Ammon's horn (tissue), 1 donor: Measurements from ENCODE around the gene JARID2.

Experiments
- DNase-seq: peaks from one replicate; pipeline ENCODE4 v3.0.0-alpha.2; 2016; ENCODE audit warnings: low spot score

JARID2 gene

DNA sequence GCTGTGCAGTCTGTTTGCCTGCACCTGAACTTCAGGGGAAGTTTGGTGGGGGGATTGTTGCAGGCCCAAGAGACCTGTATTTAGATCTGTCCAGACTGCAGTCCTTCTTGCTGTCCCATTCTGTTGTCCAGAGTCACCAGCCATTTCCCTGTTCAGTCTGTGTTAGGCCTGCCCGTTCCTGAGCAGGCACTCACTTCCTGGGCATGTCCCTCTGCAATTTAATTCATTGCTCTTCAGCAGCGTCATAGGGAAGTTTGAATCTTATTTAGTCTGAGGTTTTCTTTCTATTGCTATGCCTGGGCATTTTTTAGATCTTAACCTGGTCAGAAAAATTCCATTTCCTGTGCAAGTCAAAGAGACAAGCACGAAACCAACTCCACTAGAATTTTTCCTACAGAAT lies 226.8 kb downstream of the JARID2 start:
- no peak for DNase-seq

GRCh38 chr6:15473174-15473573 lies 227.3 kb downstream of the JARID2 start:
- DNase-seq, result no peak

DNA sequence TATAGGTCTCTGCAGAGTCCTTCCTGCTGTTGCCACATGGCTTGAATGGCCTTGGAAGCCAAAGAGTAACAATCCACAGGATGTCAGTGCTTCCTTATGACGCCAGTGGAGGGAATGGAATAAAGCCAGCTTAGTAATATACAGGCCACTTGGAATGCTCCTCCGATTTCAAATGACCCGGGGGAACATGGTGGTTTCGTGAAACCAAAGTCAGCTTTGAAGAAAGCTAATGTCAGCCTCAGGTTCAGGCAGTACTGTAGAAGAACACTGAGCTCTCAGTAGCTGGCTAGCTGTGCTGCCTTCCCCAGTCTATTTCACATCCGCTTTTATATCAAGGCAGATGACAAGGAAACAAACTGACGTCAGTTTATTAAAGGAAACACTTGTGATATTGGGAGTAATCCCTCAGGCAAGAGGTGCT lies 227.9 kb downstream of the JARID2 start:
- DNase-seq, result no peak

DNA sequence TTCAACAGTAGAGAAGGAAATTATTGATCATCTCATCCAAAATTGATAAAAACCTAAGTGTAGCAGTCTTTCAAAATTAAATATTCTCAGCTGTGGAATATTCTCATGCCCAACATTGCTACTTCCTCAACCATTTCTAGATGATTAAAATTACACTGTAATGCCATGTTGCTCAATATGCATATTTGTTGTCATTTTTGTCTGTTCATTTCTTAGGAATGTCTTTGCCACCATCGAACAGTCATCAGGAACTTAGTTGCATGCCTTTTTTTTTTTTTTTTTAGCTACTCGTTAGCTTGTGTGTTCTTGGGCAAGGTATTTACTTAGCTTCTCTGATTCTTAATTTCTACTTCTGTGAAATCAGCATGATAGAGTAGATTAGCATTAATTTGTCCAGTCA lies 228.3 kb downstream of the JARID2 start:
- no peak for DNase-seq

GRCh38 chr6:15475261-15475660 lies 229.4 kb downstream of the JARID2 start:
- DNase-seq, result no peak

DNA sequence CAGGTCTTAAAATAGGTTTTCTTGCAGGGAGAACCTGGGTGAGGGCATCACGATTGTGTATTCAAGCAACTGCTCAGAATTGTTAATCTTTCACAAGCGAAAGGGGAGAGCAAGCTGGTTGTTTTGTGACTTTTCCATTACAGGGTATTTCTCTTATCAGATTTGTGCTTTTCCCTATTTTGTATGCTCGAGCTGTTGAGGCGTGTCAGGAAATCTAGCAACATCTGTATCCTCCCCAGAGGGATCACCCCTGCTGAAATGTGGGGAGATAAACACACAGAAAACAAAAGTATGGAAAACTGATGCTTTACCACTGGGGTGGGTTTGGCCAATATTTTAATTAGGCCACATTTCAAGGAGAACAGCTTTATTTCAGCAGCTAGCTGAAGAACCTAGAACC lies 230.0 kb downstream of the JARID2 start:
- no peak for DNase-seq

GRCh38 chr6:15476631-15477380 lies 230.9 kb downstream of the JARID2 start:
- no peak for DNase-seq

DNA sequence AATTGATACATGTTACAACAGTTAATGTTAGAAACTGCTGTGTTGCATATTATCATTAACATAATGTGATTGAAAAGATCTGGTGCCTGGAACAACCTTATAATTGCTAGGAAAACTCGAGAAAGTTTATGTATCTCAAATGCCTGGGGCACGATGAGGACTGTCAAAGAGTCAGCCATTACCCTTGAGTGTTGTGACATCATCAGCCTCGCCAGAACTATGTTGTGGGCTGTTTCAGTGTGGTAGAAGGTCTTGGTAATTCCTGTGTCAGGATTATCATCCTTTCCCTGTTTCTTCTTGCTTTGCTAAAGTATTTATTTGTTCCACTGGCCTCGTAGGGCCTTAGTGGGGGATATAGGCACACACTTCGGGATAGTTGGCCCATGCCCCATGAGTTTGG lies 231.9 kb downstream of the JARID2 start:
- DNase-seq, result no peak

DNA sequence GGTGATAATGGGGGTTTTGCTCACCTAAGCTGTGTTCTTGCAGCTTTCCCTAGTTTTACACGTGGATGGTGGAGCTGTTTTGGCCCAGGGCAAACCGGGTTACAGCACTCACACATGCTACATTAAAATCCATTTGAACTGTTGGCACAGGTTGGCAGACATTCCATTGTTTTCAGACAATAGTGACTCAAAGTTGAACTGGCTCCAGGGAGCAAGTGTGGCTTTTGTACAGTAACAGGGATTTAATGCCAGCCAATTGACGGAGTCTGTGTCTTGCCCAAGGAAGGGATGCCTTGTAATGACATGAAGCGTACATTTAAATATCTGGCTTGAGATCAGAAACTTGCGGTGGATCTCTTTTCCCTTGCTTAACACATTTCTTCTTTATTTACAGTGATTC lies 233.9 kb downstream of the JARID2 start:
- DNase-seq, result peak; percentile 21

DNA sequence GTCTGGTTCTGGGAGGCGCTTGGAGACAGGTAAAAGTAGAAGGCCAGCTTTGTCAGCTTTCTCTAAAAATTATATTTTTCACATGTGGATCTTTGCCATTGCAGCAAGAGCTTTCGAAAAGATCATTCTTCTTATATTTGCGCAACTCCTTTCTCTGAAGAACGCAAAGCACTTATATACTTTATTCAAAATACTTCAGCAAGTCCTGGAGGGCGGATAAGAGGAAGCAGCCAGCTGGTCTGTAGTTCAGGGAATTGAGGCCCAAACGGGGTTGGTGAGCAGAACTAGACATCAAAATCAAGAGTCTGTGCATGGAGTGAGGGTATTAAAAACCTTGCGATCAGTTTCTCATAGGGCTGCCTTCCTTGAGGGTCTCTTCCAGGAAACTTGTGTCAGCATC lies 234.7 kb downstream of the JARID2 start:
- DNase-seq, result no peak

DNA sequence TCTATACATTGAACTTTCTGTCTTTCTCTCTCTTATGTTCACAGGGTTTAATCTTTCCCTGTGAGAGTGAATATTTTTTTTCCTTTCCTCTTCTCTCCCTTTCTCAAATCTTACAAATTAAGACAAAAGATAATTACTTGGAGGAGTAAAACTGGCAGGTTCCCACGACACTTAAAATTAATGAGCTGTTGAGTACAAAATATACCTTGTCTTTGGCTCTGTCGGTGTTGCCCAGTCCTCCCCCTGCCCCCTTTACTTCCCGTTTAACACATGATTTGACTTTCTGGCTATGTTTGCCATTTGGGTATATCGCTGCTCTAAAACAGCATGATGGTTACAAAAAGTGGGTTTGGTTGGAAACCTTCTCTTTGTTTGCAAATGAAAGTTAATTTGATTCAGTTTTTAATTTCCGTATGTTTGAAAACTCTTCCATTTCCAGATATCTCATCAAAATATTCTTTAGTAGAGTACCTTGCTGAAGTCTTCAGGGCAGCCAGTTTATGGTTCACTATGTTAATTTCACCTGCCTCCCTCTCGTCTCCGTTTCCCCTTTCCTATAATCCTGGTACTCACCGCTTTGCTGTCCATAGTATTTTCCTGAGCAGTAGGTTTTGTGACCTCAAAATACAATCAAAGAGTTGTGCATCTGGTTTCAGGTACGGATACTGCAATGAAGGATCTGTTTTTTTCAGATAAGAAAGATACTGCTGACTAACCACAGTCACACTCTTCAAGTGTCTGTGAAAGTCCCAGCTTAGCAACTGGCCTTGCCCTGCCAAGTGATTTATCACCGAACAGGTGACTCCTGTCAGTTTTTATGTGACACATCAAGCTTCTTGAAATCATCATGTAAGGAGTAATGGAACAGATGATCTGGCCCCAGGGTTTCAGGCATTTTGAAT lies 235.8 kb downstream of the JARID2 start:
- DNase-seq, result no peak

GRCh38 chr6:15483060-15483459 lies 237.2 kb downstream of the JARID2 start:
- no peak for DNase-seq

DNA sequence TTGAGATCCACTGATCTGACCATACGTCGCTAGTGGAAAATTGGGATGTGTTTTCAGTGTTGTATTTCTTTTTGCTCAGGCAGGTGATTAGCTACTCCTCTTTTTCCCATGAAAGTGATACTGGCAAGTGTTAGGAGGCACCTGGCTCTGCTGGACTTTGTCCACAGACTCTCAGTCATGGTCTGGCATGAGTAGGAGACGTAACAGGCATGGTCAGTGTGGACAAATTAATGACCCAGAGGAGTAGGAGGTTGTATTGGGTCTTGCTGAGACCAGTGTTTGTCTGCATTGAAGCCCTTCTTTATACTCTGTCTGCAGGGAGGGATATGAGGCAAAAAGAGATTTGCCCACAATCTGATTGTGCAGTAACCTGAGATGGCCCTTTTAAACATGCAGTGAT lies 238.3 kb downstream of the JARID2 start:
- DNase-seq, result no peak

- DNase-seq, result no peak
Observed at GRCh38 chr6:15484821-15485220, 239.0 kb downstream of the JARID2 start.

DNA sequence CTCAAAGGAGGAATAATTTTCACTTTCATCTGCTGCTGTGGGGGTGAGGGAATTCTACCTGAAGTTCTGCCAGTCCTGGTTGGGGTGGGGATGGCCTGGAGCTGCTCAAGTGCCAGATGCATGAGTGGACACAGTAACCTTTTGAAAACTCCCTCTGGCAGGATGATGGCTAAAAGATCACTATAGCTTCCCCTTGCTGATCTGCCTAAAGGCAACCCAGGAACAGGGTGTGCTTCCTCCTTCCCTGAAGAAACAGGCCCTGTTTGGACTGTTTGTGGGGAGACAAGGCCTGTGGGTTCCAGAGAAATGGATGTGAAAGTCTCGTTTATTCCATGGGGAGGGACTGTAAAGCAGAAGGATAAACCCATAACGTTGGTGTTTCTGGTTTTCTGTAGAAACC lies 240.1 kb downstream of the JARID2 start:
- DNase-seq, result no peak

DNA sequence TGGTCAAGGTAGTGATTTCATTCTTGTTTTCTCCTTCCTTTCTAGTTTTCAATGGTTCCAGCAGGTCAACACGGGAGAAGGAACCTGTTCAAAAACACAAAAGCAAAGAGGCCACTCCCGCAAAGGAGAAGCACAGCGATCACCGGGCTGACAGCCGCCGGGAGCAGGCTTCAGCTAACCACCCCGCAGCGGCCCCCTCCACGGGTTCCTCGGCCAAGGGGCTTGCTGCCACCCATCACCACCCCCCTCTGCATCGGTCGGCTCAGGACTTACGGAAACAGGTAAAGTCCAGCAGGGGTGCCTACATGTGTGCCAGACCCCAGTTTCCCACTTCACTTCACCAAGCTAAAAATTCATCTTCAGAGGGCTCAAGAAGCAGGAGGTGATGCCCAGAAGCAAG lies 241.4 kb downstream of the JARID2 start:
- no peak for DNase-seq

DNA sequence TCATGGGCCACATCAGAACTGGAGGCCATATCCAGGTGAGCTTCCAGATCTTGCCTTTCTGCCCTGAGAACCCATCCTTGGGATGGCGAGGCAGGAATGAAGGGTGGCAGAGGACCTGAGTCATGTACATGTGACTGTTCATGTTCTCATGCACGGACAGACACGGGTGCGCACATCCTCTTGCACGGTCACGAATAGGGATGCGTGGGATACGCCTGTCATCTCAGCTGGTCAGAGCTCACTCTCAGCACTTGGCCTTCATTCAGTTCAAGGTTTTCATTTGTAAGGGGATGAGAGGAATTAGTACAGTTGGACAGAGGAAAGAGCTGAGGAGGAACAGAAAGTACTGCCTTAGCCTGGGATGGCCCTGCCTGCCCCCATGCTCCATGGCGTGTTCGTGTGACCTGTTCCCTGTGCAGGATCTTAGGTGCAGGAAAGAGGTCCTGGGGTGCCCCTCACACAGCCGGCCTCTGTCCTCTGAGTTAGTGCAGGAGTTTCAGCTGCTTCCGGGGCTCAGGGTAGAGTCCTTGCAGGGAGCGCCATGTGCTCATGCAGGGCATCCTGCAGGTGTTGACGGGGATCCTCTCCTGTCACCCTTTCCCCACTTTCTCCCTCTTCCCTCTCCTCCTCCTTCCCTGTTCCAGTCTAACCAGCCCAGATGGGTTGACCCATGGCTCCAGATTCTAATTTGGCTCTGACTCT lies 243.5 kb downstream of the JARID2 start:
- DNase-seq, result no peak

- DNase-seq, result no peak
Observed at GRCh38 chr6:15490242-15491100, 244.6 kb downstream of the JARID2 start.

DNA sequence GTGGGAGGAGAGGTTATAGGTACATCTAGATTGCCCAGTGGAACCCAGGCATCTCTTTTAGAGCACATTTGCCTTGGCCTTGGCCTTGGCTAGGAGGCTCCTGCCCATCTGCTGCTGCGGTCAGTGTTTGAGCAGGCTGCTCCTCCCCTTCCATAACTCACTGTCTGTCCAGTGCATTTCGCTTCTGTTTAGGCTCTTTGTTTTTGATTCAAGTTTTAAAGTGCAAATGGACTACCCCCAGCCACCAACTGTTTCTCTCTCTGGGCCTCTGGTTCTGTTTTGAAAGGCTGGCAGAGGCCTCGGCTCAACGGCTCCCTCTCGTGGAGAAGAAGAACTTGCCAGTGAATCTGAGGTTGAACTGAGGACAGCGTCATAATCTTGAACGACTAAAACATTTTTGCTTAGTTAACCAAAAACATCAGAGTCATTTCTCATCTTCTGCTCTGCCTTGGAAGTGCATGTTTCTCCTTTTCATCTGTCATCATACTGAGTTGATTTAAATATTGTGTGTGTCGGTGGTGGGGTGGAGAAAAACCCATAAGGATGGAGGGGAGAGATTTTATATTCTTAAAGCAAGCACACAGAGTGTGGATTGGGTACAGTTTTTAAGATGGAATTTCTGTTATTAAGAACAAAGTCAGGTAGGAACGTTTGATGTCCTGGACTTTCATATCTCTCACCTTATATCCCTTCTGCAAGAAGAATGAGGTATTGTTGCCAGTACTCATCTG lies 245.6 kb downstream of the JARID2 start:
- DNase-seq, result peak; percentile 93

- no peak for DNase-seq
Observed at GRCh38 chr6:15491986-15492269, 246.1 kb downstream of the JARID2 start.

DNA sequence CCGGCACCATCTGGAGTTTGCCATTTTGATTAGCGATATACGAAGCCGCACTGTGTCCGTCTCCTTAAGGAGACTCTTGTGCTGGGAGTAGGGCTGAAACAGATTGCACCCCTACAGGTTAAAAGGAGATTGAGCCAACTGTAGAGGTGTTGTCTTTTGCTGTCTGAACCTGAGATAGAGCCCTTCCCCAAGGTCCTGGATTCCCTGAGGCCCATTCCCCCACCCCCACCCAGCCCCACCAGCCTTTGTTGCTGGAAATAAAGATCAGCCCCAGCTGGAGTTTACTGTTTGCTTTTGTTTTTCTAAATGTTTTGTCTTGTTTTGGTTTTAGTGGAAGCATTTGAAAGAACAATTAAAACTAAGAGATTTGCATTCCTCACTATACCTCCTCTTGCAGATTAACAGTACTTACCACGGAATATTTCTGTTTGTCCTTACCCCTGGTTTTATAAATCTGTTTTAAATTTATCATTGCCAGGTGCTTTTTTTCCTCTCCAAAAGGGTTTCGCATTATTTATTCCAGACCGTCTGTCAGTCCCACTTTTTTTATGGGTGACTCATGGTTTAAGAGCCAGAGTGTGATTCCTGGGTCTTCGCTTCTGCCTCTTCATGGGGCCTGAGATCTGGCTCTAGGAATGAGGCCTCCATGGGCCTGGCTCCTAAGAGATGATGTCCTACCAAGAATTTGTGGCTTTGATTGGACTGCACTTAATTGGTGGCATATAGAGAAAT lies 247.7 kb downstream of the JARID2 start:
- DNase-seq, result no peak
